Measurements from ENCODE around the gene SLC9A8.

- TF ChIP-seq MAX (CRISPR knock-in tag; IDR thresholded peaks at IDR 0.05) (no peak), FOXK1 (CRISPR knock-in tag; IDR thresholded peaks at IDR 0.05) (no peak)
These were observed 10.7 kb downstream of the SLC9A8 start for GRCh38 chr20:49823152-49823847.
